Measurements from ENCODE around the gene CCDC97. TPM values are rescaled to one million over a fixed set of nuclear protein-coding genes. Genes with fewer than 3 reads are reported as not detected.

CCDC97 gene
- 36.7 TPM for total RNA-seq (ENCODE audit: unreplicated experiment)
- long read RNA-seq, partial matches to known transcripts: 4 of 8 reads
- long read RNA-seq, other reads (novel, unspliced or antisense): 3 of 8 reads

DNA sequence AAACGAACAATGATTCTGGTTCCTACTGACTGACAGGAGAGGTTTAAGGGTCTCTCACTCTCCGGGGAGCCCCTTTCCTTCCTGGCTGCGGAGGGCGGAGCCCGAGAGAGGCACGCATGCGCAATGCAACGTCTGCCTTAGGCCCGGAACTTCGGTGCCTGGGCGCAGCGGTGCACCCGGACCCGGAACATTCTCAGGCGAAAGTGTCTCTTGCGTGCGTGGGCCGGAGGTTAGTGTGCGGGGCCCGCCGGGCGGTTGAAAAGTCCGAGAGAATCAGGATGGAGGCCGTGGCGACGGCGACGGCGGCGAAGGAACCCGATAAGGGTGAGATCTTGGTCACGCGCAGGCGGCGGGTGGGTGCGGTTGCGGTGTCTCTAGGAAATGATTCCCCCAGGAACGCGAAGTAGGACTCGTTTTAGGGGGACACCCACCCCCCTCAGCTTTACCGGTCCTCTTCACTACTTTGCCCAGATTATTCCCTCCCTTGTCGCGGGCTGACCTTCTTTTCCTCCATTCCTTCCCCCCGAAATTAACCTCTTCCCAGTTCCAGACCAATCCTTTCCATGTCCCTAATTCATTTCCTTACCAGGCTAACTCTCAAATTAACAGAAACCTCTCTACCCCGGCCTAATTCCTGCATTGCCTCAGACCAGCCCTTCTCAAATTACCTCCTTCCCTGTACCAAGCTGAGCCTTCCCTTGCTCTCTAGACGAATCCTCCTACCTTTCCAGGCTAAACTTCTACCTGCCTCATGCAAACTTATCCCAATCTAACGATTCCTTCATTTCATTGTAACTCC is at the start of gene CCDC97:
CCDC97 (plus strand) TSS at position 140 of the 799 bp plus-strand sequence; CDS start at position 279, 139 bp downstream.
- peak; percentile 91 for DNase-seq
- Mint-ChIP-seq H3K4me1 (ENCODE audit: low read depth, unreplicated experiment) (peaks cover 21% of the 10 kb centered on the region), H3K27me3 (ENCODE audit: unreplicated experiment) (peaks cover 10% of the 10 kb centered on the region), H3K4me3 (ENCODE audit: unreplicated experiment) (peak within 1 kb of the TSS; percentile 96), H3K27ac (ENCODE audit: unreplicated experiment) (peak within 1 kb of the TSS; percentile 99), H3K36me3 (ENCODE audit: unreplicated experiment) (peaks cover 7% of the 10 kb centered on the region), H3K9me3 (ENCODE audit: unreplicated experiment) (peaks cover 24% of the 10 kb centered on the region)
- TF ChIP-seq, protein P1, sequence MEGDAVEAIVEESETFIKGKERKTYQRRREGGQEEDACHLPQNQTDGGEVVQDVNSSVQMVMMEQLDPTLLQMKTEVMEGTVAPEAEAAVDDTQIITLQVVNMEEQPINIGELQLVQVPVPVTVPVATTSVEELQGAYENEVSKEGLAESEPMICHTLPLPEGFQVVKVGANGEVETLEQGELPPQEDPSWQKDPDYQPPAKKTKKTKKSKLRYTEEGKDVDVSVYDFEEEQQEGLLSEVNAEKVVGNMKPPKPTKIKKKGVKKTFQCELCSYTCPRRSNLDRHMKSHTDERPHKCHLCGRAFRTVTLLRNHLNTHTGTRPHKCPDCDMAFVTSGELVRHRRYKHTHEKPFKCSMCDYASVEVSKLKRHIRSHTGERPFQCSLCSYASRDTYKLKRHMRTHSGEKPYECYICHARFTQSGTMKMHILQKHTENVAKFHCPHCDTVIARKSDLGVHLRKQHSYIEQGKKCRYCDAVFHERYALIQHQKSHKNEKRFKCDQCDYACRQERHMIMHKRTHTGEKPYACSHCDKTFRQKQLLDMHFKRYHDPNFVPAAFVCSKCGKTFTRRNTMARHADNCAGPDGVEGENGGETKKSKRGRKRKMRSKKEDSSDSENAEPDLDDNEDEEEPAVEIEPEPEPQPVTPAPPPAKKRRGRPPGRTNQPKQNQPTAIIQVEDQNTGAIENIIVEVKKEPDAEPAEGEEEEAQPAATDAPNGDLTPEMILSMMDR (IDR thresholded peaks at IDR 0.05; ENCODE audit: partially characterized antibody, unreplicated experiment): no peak

DNA sequence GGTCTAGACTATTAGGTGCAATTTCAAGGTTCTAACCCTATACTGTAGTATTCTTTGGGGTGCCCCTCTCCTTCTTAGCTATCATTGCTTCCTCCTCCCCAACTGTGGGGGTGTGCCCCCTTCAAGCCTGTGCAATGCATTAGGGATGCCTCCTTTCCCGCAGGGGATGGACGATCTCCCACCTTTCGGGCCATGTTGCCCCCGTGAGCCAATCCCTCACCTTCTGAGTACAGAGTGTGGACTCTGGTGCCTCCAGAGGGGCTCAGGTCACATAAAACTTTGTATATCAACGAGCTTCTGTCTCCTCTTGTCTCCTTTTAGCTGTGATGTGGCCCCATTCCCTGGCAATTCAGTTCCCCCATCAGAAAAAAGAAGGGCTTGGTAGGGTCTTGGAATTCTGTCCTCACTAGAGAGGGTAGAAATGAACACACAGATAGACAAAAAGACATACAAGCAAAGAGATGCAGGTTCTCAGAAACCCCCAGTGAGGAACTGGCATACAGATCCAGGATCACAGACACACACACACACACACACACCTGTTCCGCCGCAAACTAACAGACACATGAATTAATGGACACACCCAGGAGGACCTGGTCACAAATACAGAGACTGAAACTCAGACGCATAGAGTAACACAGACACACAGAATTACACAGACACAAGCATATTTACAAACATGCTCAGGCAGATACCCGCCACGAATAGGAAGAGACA is 48.3 kb upstream of the CCDC97 start:
- H3K27ac Mint-ChIP-seq (ENCODE audit: unreplicated experiment): peak overlapping the region; percentile 97

DNA sequence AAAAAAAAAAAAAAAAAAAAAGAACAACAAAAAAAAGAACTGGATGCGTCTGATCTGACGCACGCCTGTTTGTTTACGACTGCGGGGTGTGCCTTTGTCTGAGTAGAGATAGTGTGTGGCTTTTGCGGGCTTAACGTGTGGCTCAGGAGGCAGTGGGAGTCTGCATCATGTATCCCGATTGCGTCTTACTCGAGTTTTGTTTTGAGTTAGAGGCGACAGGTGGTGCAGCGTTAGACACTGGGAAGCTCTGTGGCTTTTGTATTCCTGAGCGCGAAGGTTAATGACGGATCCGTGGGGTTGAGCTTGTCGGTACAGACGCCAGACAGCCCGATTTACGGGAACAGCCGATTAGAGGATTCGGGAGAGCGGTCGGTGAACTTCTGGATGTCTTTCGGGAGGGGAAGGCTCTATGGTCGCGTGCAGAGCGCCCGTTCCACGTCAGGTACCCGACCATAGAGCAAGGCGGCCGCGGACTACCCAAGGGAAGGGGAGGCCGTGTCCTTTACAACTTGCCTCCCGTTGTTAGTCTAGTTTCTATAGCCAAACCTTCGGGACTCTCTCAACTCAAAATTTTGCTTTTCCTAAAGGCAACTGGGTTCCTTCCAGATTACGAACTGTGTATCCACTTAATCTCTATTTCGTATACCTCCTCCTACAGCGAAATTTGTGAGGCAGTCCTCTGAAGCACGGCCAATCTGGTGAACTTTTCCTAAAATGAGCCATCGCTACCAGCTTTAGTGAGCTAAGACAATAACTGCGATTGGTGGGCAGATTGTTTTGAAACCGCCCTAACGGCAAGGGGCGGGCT is 46.7 kb upstream of the CCDC97 start:
- Mint-ChIP-seq H3K27me3 (ENCODE audit: unreplicated experiment) (peaks cover 7% of the 10 kb centered on the region), H3K27ac (ENCODE audit: unreplicated experiment) (peak overlapping the region; percentile 97), H3K36me3 (ENCODE audit: unreplicated experiment) (no peaks in the 10 kb centered on the region), H3K9me3 (ENCODE audit: unreplicated experiment) (peaks cover 20% of the 10 kb centered on the region), H3K4me3 (ENCODE audit: unreplicated experiment) (peak overlapping the region; percentile 94), H3K4me1 (ENCODE audit: low read depth, unreplicated experiment) (peaks cover 25% of the 10 kb centered on the region)
- DNase-seq: peak; percentile 66
- TF ChIP-seq, protein P1 (IDR thresholded peaks at IDR 0.05; ENCODE audit: partially characterized antibody, unreplicated experiment): no peak

More for the DNA sequence above, 48.3 kb upstream of the CCDC97 start:
- H3K9me3 Mint-ChIP-seq (ENCODE audit: unreplicated experiment): peaks cover 20% of the 10 kb centered on the region
- H3K4me3 Mint-ChIP-seq (ENCODE audit: unreplicated experiment): peak overlapping the region; percentile 94
- peaks cover 16% of the 10 kb centered on the region for H3K4me1 Mint-ChIP-seq (ENCODE audit: low read depth, unreplicated experiment)
- DNase-seq: no peak
- TF ChIP-seq, protein P1 (IDR thresholded peaks at IDR 0.05; ENCODE audit: partially characterized antibody, unreplicated experiment): no peak
- no peaks in the 10 kb centered on the region for H3K36me3 Mint-ChIP-seq (ENCODE audit: unreplicated experiment)
- peaks cover 9% of the 10 kb centered on the region for H3K27me3 Mint-ChIP-seq (ENCODE audit: unreplicated experiment)

DNA sequence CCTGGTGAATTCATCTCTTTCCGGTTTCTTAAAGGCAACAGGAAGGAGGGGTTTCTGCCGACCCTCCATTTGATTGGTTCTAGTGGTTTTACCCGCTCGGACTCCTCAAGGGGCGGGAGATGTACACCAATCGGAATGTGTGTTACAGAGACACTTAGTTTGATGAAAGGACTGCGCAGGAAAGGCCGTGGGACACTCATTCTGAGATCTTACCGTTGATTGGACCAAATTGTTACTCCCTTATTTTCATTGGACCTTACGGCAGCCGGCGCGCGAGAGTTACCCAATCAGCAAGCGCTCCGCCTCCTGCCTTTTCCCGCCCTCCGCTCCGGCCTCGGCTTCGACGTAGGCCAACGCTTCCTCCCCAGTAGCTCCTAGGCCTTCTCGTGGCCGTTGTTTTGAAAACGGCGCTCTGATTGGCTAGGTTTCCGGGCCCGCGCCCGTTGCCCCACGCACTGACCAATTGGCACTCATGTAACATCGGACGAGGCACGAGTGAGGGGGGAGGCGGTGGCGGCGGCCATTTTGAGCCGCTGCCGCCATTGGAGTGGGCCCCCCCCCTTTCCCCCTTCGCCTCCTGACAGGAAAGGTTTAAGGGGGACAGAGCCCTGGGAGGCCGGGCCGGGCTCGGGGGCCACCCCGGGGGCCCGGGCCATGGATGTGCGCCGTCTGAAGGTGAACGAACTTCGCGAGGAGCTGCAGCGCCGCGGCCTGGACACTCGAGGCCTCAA is 46.0 kb upstream of the CCDC97 start, which contains the start of gene HNRNPUL1:
HNRNPUL1 (plus strand) TSS at position 523 of the 731 bp plus-strand sequence; CDS start at position 655, 132 bp downstream.
- peak within 1 kb of the TSS; percentile 97 for H3K4me3 Mint-ChIP-seq (ENCODE audit: unreplicated experiment)
- TF ChIP-seq, protein P1 (IDR thresholded peaks at IDR 0.05; ENCODE audit: partially characterized antibody, unreplicated experiment): no peak
- H3K27me3 Mint-ChIP-seq (ENCODE audit: unreplicated experiment): peaks cover 7% of the 10 kb centered on the region
- no peaks in the 10 kb centered on the region for H3K36me3 Mint-ChIP-seq (ENCODE audit: unreplicated experiment)
- peak; percentile 97 for DNase-seq
- peaks cover 20% of the 10 kb centered on the region for H3K9me3 Mint-ChIP-seq (ENCODE audit: unreplicated experiment)
- H3K27ac Mint-ChIP-seq (ENCODE audit: unreplicated experiment): peak within 1 kb of the TSS; percentile 97
- peaks cover 25% of the 10 kb centered on the region for H3K4me1 Mint-ChIP-seq (ENCODE audit: low read depth, unreplicated experiment)
